VCaP (cell line): ENCODE measurements around the gene SLAMF8.

Experiments used
- H3K27ac ChIP-seq: fragments of 450-650 bp; 2 replicates; pipeline ENCODE4 v1.5.1; 2017
- TF ChIP-seq, protein P1 (sequence below): fragments of 450-650 bp; conservative IDR thresholded peaks from 2 replicates; pipeline ENCODE4 v1.5.1; 2017; ENCODE audit warnings: mild to moderate bottlenecking, moderate library complexity

The SLAMF8 gene

DNA sequence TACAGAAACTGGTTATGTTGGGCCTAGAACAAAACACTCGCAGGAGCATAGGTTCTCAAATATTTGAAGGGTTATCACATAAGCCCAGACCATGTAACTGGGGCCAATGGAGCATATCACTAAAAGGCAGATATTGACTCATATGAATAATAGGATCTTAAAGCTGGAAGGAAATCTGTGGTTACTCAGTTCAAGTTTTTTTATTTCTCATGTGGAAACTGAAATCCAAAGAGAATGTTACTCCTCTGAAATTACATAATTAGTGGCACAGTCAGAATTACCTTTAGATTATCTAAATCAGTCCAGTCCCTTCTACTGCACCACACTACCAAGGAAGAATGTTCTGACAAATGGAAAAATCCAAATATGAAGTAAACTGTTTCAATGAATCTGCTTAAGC lies 12.0 kb downstream of the SLAMF8 start:
- no peak overlapping the region for H3K27ac ChIP-seq
- TF ChIP-seq, protein P1, sequence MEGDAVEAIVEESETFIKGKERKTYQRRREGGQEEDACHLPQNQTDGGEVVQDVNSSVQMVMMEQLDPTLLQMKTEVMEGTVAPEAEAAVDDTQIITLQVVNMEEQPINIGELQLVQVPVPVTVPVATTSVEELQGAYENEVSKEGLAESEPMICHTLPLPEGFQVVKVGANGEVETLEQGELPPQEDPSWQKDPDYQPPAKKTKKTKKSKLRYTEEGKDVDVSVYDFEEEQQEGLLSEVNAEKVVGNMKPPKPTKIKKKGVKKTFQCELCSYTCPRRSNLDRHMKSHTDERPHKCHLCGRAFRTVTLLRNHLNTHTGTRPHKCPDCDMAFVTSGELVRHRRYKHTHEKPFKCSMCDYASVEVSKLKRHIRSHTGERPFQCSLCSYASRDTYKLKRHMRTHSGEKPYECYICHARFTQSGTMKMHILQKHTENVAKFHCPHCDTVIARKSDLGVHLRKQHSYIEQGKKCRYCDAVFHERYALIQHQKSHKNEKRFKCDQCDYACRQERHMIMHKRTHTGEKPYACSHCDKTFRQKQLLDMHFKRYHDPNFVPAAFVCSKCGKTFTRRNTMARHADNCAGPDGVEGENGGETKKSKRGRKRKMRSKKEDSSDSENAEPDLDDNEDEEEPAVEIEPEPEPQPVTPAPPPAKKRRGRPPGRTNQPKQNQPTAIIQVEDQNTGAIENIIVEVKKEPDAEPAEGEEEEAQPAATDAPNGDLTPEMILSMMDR, result no peak

DNA sequence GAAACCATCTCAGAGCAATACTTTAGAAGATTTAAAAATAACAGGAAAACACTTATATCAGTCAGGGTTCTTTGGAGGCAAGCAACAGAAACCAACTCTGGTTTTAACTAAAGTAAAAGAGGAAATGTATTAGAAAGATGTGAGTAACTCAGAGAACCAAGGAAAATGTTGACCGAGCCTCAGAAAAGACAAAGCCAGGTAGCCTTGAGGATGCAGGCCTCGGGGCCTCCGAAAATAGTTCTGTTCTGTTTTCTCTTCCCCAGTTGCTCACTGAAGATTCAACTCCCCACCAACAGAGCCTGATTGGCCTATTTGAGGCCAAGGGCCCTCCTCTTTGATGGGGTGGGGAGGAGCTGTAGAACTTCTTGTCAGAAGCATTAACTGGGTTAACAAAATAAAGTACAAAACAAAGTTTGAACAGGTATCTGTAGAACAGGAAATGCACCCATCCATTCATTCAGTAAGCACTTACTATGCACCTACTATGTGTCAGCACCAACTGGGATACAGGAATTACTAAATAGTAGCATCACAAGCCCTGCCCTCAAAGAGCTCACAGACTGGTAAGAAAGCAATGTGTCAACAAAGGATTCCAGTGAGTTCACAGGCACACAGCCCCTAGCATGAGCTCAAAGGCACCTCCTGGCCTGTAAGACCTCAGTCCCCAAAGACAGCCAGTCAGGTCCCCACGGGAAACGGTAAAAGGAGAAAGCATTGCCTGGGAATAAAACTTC lies 12.6 kb downstream of the SLAMF8 start:
- H3K27ac ChIP-seq, result no peak overlapping the region
- TF ChIP-seq, protein P1, result no peak

DNA sequence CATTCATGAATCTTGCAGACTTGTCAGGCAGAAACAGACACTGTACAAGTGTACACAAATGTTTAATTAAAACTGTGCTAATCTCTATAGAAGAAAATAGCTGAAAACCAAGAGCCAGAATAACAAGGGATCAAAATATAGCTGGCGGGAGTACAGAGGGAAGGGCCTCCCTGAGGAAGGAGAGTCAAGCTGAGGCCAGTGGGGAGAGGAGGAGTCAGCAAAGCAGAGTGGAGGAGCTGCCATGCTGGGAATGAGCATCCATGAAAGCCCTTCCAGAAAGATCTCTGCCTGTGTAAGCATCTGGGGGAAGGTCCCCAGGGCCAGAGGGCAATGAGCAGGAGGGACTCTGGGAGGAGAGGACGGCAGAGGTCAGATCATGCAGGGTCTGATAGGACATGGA lies 15.1 kb downstream of the SLAMF8 start:
- TF ChIP-seq, protein P1, result no peak
- H3K27ac ChIP-seq, result no peak overlapping the region

DNA sequence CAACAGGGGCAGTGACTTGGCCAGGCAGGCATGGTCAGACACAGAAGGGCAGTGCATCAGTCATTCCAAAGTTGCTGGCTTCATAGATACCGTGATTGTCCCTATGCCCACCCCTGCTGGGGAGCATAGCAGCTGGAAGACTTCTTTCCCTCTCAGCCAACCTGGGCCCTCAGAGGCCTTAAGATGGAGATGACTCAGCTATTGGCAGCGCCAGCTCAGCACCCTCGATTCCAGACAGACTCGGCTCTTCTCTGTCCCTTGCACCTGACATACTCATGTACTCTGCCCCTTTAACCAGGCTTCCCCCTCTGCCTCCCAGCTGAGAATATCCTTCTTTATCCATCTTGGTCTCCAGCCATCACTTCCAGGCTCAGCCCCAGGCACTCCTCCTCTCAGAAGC lies 16.8 kb downstream of the SLAMF8 start:
- H3K27ac ChIP-seq, result no peak overlapping the region
- TF ChIP-seq, protein P1, result no peak

DNA sequence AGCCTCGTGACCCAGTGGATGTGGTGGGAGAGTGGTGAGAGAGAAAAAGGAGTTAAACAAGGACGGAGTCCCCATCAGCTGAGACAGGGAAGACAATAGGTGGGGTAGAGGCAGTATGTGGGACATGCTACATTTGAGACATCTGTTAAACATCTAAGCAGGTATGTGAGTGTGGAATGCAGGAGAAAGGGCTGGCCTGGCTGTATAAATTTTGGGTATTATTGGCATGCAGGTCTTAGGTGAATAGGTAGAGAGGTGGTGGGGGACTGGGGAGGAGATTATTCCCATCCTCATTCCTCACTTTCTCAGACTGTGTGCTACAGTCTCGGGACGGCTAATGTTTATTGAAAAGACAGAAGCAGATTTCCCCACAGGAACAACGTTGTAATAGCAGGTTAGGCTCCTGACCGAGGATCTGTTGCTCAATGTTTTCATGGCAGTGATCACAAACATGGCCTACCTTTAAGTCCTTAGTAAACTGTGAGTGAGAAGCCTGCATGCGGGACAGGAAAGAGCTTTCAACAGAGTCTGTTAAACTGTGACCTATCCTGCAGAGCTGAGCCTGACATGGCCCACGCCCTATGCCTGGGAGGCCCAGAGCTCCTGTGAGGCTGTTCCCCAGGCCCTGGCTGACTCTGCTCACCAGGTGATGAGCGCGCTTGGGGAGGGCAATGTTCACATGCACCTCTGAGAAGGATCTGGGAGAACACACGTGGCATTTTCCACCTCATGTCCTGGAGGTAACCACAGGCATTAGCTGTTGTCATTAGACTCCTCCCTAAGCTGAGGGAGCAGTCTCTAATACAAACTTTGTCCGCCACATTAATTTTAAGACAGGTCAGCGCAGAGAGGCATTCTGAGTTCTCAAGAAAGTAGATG lies 19.3 kb downstream of the SLAMF8 start:
- TF ChIP-seq, protein P1, result no peak
- no peak overlapping the region for H3K27ac ChIP-seq

DNA sequence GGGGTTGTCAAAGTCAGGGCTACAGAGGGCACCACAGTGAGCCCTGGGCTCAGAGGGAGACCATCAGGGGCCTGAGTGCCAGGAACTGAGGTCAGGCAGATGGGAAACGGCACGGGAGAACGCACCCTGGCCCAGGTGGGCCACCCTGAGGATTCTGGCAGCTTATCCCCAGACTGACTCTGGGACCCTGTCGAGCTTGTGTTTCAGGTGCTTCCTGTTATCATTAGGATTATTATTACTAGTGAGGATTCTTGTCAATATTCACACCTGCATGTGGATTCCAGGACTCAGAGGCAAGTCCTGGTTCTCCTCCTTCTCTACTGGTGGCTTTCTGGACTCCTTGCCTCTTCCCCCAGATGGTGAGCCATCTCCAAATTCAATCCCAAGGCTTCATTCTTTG lies 20.6 kb downstream of the SLAMF8 start:
- TF ChIP-seq, protein P1, result no peak
- no peak overlapping the region for H3K27ac ChIP-seq

DNA sequence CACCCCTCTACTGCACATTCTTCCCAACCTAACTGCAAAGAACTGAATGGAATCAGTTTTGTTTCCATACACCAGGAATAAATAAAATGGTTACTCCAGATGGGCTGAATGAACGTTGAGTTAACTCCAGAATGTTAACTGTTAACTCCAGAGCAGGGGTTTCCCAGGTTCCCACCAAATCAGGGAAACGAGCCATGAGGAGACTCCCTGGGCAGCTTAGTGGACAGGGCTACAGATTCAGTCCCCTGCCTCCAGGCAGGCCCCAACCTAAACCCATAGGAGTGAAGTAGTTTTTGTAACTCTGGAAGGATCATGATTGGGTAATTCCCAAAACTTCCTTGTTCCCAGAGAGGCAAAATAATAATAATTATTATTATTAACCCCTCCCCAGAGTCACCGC lies 21.7 kb downstream of the SLAMF8 start:
- TF ChIP-seq, protein P1, result no peak
- no peak overlapping the region for H3K27ac ChIP-seq
